Thoracic aorta (tissue), 2 donors: ENCODE data around the gene TUB. TPM values are rescaled to one million over a fixed set of nuclear protein-coding genes. Genes with fewer than 3 reads are reported as not detected.

ENCODE experiments used
- ATAC-seq: fragments of 150-250 bp; one replicate; pipeline ENCODE4 v1.8.0; 2017; ENCODE audit warnings: low read depth; ENCODE audit not compliant: insufficient number of reproducible peaks, low FRiP score
- DNase-seq: peaks from one replicate; pipeline ENCODE4 v3.0.0-alpha.2; 2020; ENCODE audit warnings: low spot score
- H3K27ac ChIP-seq, 2 donors: fragments of 200-600 bp; sonication (generic); 1 replicate in 1 of 2; 2 replicates in 1 of 2; pipeline ENCODE4 v1.5.1; 2016; ENCODE audit warnings: mild to moderate bottlenecking in 2 of 2, moderate library complexity in 2 of 2
- H3K27me3 ChIP-seq: fragments of 200-600 bp; sonication (generic); replicated peaks from 2 replicates; pipeline ENCODE4 v1.6.0; 2016; ENCODE audit warnings: mild to moderate bottlenecking; ENCODE audit not compliant: insufficient read depth
- H3K36me3 ChIP-seq: fragments of 200-600 bp; sonication (generic); one replicate; pipeline ENCODE4 v1.5.1; 2016
- H3K4me1 ChIP-seq, 2 donors: fragments of 200-600 bp; sonication (generic); 1 replicate in 1 of 2; 2 replicates in 1 of 2; pipeline versions ENCODE4 v1.5.1 to v1.6.0; 2016; ENCODE audit warnings: low read depth in 2 of 2, mild to moderate bottlenecking in 1 of 2; ENCODE audit not compliant: control insufficient read depth in 1 of 2
- H3K4me3 ChIP-seq: fragments of 200-600 bp; sonication (generic); 2 replicates; pipeline ENCODE4 v1.5.1; 2016; ENCODE audit warnings: mild to moderate bottlenecking
- H3K9me3 ChIP-seq: fragments of 200-600 bp; sonication (generic); 2 replicates; pipeline ENCODE4 v1.5.1; 2016
- CTCF ChIP-seq: fragments of 200-600 bp; sonication (generic); IDR thresholded peaks from one replicate; pipeline ENCODE4 v1.5.1; 2019; ENCODE audit warnings: antibody characterized with exemption
- total RNA-seq, 2 donors: library from RNA; depleted of rRNA; stranded (reverse); fragments of >200 nt; gene quantifications; one replicate each; pipeline versions ENCODE4 v1.1.0 to v1.2.3, GENCODE V29; 2016

TUB gene
- total RNA-seq, 2 donors from 2014 or later = 6.9 to 8.9 TPM

- H3K4me3 ChIP-seq = no peak overlapping the region
- ATAC-seq (no peak), DNase-seq (no peak)
- no peaks in the 10 kb centered on the region for H3K27me3 ChIP-seq
- H3K4me1 ChIP-seq = peaks cover 4 to 21% of the 10 kb centered on the region in 2 donors
- TF ChIP-seq CTCF = no peak
- H3K27ac ChIP-seq = no peak overlapping the region
- no peaks in the 10 kb centered on the region for H3K9me3 ChIP-seq
- H3K36me3 ChIP-seq = no peaks in the 10 kb centered on the region
Observed at GRCh38 chr11:8066911-8067455, 14.0 kb upstream of the TUB start.

- H3K27ac ChIP-seq = no peak overlapping the region
- H3K4me1 ChIP-seq = peaks cover 4 to 21% of the 10 kb centered on the region in 2 donors
- no peak for DNase-seq
Observed at GRCh38 chr11:8067567-8067928, 13.5 kb upstream of the TUB start.

GRCh38 chr11:8067929-8068575 lies 13.0 kb upstream of the TUB start:
- no peaks in the 10 kb centered on the region for H3K36me3 ChIP-seq
- no peaks in the 10 kb centered on the region for H3K27me3 ChIP-seq
- H3K27ac ChIP-seq = no peak overlapping the region
- TF ChIP-seq CTCF = no peak
- no peak overlapping the region for H3K4me3 ChIP-seq
- ATAC-seq (peak; percentile 12), DNase-seq (no peak)
- no peaks in the 10 kb centered on the region for H3K9me3 ChIP-seq
- peaks cover 4 to 18% of the 10 kb centered on the region in 2 donors for H3K4me1 ChIP-seq

More at GRCh38 chr11:8067567-8067928, 13.5 kb upstream of the TUB start:
- H3K9me3 ChIP-seq = no peaks in the 10 kb centered on the region
- H3K4me3 ChIP-seq = no peak overlapping the region
- no peaks in the 10 kb centered on the region for H3K36me3 ChIP-seq
- no peaks in the 10 kb centered on the region for H3K27me3 ChIP-seq
- TF ChIP-seq CTCF = no peak
- no peak for ATAC-seq

DNA sequence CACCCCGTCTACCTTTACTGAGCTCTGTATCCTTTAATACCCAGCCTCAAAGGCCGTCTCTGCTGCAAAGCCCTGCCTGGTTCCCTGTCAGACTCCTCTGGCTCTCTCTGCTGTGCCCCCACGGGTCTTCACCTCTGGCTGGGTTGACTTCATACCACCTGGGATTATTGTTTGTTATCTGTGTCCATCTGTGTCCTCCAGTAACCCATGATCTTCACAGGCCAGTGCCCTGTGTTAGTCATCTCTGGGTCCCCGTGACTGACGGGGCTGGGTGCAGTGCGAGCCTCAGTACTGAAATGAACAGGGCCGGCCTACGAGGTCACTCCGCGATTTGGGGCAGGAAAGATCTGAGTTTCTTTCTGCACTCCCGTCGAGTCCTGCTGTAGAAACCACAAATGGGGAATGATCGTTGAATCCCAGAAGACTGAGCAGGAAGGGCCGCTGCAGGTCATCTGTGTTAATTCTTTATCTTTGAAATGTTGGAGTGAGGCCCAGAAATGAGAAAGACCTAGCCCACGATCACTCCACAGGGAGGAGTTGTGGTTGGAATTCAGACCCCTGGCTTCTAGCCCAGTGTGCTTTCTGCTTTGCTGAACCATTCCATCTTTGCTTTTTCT lies 12.3 kb upstream of the TUB start:
- no peak for DNase-seq
- H3K36me3 ChIP-seq = no peaks in the 10 kb centered on the region
- no peak for ATAC-seq
- H3K27ac ChIP-seq = no peak overlapping the region
- peaks cover 1 to 12% of the 10 kb centered on the region in 2 donors for H3K4me1 ChIP-seq
- no peak for TF ChIP-seq CTCF
- H3K4me3 ChIP-seq = peak overlapping the region; percentile 31
- no peaks in the 10 kb centered on the region for H3K27me3 ChIP-seq
- no peaks in the 10 kb centered on the region for H3K9me3 ChIP-seq

DNA sequence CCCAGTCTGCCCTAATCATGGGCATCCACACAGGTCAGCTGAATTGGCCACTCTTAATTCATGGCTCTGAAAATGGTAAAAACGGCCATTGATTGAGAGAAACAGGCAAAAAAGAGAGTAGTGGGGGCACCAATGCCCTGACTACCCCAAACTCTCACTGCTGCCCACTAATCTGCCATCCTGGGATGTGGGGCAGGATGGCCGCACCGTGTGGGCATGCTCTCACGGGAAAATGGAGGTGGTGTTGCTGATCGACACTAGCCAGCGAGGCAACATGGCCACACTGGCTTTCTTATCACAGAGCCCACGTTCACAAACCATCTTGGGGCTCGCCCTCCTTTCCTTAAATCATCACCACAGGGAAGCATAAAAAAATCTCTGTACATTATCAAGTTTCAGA lies 11.2 kb upstream of the TUB start:
- Histone ChIP-seq H3K9me3 (no peaks in the 10 kb centered on the region), H3K4me3 (no peak overlapping the region), H3K27me3 (no peaks in the 10 kb centered on the region), H3K36me3 (no peaks in the 10 kb centered on the region), H3K4me1 (peaks cover 0 to 10% of the 10 kb centered on the region in 2 donors), H3K27ac (no peak overlapping the region)
- no peak for ATAC-seq
- TF ChIP-seq CTCF = no peak
- no peak for DNase-seq
